Measurements from ENCODE around the gene CHTOP. TPM values are rescaled to one million over a fixed set of nuclear protein-coding genes. Genes with fewer than 3 reads are reported as not detected.

CHTOP gene
- polyA plus RNA-seq, 1 of the 3 experiments (the other 2 are of a cell fraction) = 84.9 TPM

- Histone ChIP-seq H3K9ac (no peak overlapping the region), H3K36me3 (replicated peaks in 1 of 2; ENCODE audit: control insufficient read depth in 1 of 2, insufficient read depth in 2 of 2, low read length in 1 of 2) (peaks cover 64 to 77% of the 10 kb centered on the region in 2 experiments), H3K27me3 (ENCODE audit: insufficient read depth) (no peaks in the 10 kb centered on the region), H3K4me1 (ENCODE audit: control insufficient read depth in 1 of 2, insufficient read depth in 2 of 2, low read depth in 1 of 2, low read length in 1 of 2) (no peaks in the 10 kb centered on the region; a peak in 1 of 4 replicates), H3K4me2 (no peak overlapping the region), H3K27ac (ENCODE audit: low read depth in 2 of 2, low read length in 1 of 2) (no peak overlapping the region), H3K9me2 (no peaks in the 10 kb centered on the region), H3F3A (replicated peaks; ENCODE audit: insufficient read depth) (peaks cover 30% of the 10 kb centered on the region), H3K79me2 (ENCODE audit: insufficient read depth) (peaks cover 87% of the 10 kb centered on the region), H4K20me1 (ENCODE audit: insufficient read depth) (peaks cover 3% of the 10 kb centered on the region; the same call in 1 of the 2 replicates), H2AFZ (ENCODE audit: low read depth) (no peak overlapping the region), H3K4me3 (ENCODE audit: low read depth in 2 of 2, low read length in 1 of 2) (no peak overlapping the region), H3K9me3 (no peaks in the 10 kb centered on the region)
- ChIA-PET CTCF (interaction anchor here (1.3 to 3.3 kb wide), 4 partner anchors 20 to 128 kb away, joined by 3 to 13 read pairs (median 9); no protein-coding TSS in a partner anchor), POLR2A (interaction anchor here (1.4 kb wide), 1 partner anchor 13 kb away, joined by 3 read pairs; no protein-coding TSS in a partner anchor)
- WGBS (ENCODE audit: low lambda C conversion rate) = 88% methylated on average over 6 of the region's 6 CpGs
- no peak for DNase-seq
- no peak for TF ChIP-seq CTCF (IDR thresholded peaks at IDR 0.05)
- TF ChIP-seq, protein P1, sequence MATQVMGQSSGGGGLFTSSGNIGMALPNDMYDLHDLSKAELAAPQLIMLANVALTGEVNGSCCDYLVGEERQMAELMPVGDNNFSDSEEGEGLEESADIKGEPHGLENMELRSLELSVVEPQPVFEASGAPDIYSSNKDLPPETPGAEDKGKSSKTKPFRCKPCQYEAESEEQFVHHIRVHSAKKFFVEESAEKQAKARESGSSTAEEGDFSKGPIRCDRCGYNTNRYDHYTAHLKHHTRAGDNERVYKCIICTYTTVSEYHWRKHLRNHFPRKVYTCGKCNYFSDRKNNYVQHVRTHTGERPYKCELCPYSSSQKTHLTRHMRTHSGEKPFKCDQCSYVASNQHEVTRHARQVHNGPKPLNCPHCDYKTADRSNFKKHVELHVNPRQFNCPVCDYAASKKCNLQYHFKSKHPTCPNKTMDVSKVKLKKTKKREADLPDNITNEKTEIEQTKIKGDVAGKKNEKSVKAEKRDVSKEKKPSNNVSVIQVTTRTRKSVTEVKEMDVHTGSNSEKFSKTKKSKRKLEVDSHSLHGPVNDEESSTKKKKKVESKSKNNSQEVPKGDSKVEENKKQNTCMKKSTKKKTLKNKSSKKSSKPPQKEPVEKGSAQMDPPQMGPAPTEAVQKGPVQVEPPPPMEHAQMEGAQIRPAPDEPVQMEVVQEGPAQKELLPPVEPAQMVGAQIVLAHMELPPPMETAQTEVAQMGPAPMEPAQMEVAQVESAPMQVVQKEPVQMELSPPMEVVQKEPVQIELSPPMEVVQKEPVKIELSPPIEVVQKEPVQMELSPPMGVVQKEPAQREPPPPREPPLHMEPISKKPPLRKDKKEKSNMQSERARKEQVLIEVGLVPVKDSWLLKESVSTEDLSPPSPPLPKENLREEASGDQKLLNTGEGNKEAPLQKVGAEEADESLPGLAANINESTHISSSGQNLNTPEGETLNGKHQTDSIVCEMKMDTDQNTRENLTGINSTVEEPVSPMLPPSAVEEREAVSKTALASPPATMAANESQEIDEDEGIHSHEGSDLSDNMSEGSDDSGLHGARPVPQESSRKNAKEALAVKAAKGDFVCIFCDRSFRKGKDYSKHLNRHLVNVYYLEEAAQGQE (IDR thresholded peaks at IDR 0.05; ENCODE audit: low read depth, low read length) = no peak
- no peak for TF ChIP-seq RCOR1 (IDR thresholded peaks at IDR 0.05; ENCODE audit: low read length)
- no peak for TF ChIP-seq MEF2A (IDR thresholded peaks at IDR 0.05; ENCODE audit: borderline replicate concordance, low read depth)
- TF ChIP-seq NRF1 (IDR thresholded peaks at IDR 0.05; ENCODE audit: low read depth, low read length) = no peak
- no peak for TF ChIP-seq GABPA (IDR thresholded peaks at IDR 0.05; ENCODE audit: low read depth)
- no peak for TF ChIP-seq GATA2 (CRISPR knock-in tag; IDR thresholded peaks at IDR 0.05)
Observed at GRCh38 chr1:153638261-153638660, 4.4 kb downstream of the CHTOP start.

DNA sequence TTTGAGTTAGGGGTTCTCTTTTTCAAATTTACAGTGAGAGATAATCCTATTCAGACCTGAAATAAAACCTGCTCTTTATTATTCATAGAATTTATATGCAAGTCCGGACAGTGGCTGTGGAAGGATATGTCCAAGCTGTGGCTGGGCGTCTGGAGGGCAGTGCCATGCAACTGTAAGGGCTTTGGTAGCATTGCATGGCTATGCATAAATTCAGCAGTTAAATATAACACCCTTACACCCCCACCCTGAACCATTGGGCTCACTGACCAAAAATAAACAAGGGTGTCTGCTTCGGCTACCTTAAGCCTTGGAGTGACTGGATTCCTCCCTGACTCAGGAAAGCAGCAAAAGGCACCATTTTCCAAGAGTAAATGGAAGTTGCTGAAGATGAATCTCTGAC is 5.4 kb downstream of the CHTOP start:
- WGBS (ENCODE audit: low lambda C conversion rate) = 93% methylated on average over 3 of the region's 3 CpGs
- ChIA-PET POLR2A (no interaction called here), CTCF (interaction anchor here (2.1 to 3.3 kb wide), 3 partner anchors 22 to 67 kb away, joined by 6 to 13 read pairs (median 12); no protein-coding TSS in a partner anchor)
- no peak overlapping the region for H2AFZ ChIP-seq (ENCODE audit: low read depth)
- TF ChIP-seq TAF1 (IDR thresholded peaks at IDR 0.05; ENCODE audit: borderline replicate concordance, low read depth, low read length) (no peak), CTCF (IDR thresholded peaks at IDR 0.05) (no peak), MXI1 (IDR thresholded peaks at IDR 0.05; ENCODE audit: low read depth, low read length) (no peak), ZBTB33 (IDR thresholded peaks at IDR 0.05; ENCODE audit: borderline replicate concordance, low read depth) (no peak), MAX (IDR thresholded peaks at IDR 0.05; ENCODE audit: low read depth) (no peak), POLR2AphosphoS5 (IDR thresholded peaks at IDR 0.05; ENCODE audit: low read depth, low read length) (no peak), NFIC (IDR thresholded peaks at IDR 0.05; ENCODE audit: borderline replicate concordance) (no peak), USF1 (IDR thresholded peaks at IDR 0.05; ENCODE audit: borderline replicate concordance, low read depth) (no peak)
- peaks cover 74 to 87% of the 10 kb centered on the region in 2 experiments for H3K36me3 ChIP-seq (replicated peaks in 1 of 2; ENCODE audit: control insufficient read depth in 1 of 2, insufficient read depth in 2 of 2, low read length in 1 of 2)
- no peak overlapping the region for H3K9ac ChIP-seq
- no peak overlapping the region for H3K27ac ChIP-seq (ENCODE audit: low read depth in 2 of 2, low read length in 1 of 2)
- no peaks in the 10 kb centered on the region for H3K9me2 ChIP-seq
- no peak overlapping the region for H3K4me2 ChIP-seq
- H3K4me1 ChIP-seq (ENCODE audit: control insufficient read depth in 1 of 2, insufficient read depth in 2 of 2, low read depth in 1 of 2, low read length in 1 of 2) = no peaks in the 10 kb centered on the region; a peak in 1 of 4 replicates
- no peaks in the 10 kb centered on the region for H3K9me3 ChIP-seq
- H3F3A ChIP-seq (replicated peaks; ENCODE audit: insufficient read depth) = peaks cover 30% of the 10 kb centered on the region
- no peaks in the 10 kb centered on the region for H3K27me3 ChIP-seq (ENCODE audit: insufficient read depth)
- peaks cover 89% of the 10 kb centered on the region for H3K79me2 ChIP-seq (ENCODE audit: insufficient read depth)
- DNase-seq = no peak
- peaks cover 3% of the 10 kb centered on the region; the same call in 1 of the 2 replicates for H4K20me1 ChIP-seq (ENCODE audit: insufficient read depth)
- no peak overlapping the region for H3K4me3 ChIP-seq (ENCODE audit: low read depth in 2 of 2, low read length in 1 of 2)
